Measurements from ENCODE around the gene ABCC3. TPM values are rescaled to one million over a fixed set of nuclear protein-coding genes. Genes with fewer than 3 reads are reported as not detected.

ABCC3 gene
- total and polyA plus RNA-seq, 9 of the 15 experiments (the other 6 are each of a cell fraction or from before 2014, with no cell fraction given) = 0.03 to 1.6 (median 0.42) TPM; not detected in 5

DNA sequence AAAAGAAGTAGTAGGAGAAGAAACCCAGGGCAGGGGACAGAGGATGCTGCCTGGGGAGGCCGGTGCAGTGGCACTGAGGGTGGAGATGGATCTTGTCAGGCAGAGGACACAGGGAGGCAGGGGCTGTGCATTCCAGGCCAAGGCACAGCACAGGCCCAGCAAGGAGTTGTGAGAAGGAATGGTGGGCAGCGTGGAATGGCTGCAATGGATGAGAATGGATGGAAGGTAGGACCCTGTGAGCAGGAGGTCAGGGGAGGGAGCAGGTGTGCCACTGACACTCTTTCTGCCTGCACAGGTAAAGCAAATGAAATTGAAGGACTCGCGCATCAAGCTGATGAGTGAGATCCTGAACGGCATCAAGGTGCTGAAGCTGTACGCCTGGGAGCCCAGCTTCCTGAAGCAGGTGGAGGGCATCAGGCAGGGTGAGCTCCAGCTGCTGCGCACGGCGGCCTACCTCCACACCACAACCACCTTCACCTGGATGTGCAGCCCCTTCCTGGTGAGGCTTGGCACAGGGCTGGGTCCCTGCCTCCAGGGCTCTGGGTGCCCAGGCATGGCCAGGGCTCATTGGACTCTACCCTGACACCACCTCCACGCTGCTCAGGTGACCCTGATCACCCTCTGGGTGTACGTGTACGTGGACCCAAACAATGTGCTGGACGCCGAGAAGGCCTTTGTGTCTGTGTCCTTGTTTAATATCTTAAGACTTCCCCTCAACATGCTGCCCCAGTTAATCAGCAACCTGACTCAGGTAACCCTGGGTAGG lies 32.8 kb downstream of the ABCC3 start:
- H3K4me2 ChIP-seq (ENCODE audit: insufficient read depth, low read length) = no peak overlapping the region
- H3K9me1 ChIP-seq (ENCODE audit: control insufficient read depth, insufficient read depth, low read length) = no peaks in the 10 kb centered on the region
- POLR2A ChIA-PET = interaction anchor here (1.1 kb wide), 1 partner anchor 12 kb away, joined by 3 read pairs; no protein-coding TSS in a partner anchor
- FAIRE-seq (no peak), DNase-seq (ENCODE audit: extremely low read depth in 1 of 4, low spot score in 3 of 4) (no peak), ATAC-seq (no peak)
- H2AFZ ChIP-seq (ENCODE audit: low read depth, low read length) = no peak overlapping the region
- WGBS (ENCODE audit: insufficient coverage, low coverage, missing lambda C conversion rate) = 76% methylated on average over 14 of the region's 14 CpGs
- BruUV-seq (replicated peaks) = no TSS peak
- H4K20me1 ChIP-seq (replicated peaks; ENCODE audit: control insufficient read depth, insufficient read depth, low read length) = no peaks in the 10 kb centered on the region
- H3K9ac ChIP-seq (ENCODE audit: insufficient read depth in 1 of 2, low read depth in 2 of 2, low read length in 2 of 2) = peak overlapping the region in 1 of 2 experiments; percentile 4; a peak in 2 of 4 replicates
- no peaks in the 10 kb centered on the region for H3K79me2 ChIP-seq (ENCODE audit: control insufficient read depth, insufficient read depth, low read length)
- no peaks in the 10 kb centered on the region; a peak in 1 of 5 replicates for H3K27me3 ChIP-seq (ENCODE audit: control insufficient read depth in 2 of 2, insufficient read depth in 2 of 2, low read length in 2 of 2)
- H3K9me3 ChIP-seq (replicated peaks; ENCODE audit: control insufficient read depth, insufficient read depth, low read depth, low read length) = no peaks in the 10 kb centered on the region
- peaks cover 26 to 27% of the 10 kb centered on the region in 2 experiments for H3K4me1 ChIP-seq (replicated peaks in 1 of 2; ENCODE audit: control insufficient read depth in 2 of 2, insufficient read depth in 2 of 2, low read length in 2 of 2)
- no peaks in the 10 kb centered on the region for H3K36me3 ChIP-seq (ENCODE audit: control insufficient read depth, insufficient read depth, low read length)
- in situ Hi-C loops (cut with MboI) (no loop called here), intact Hi-C loops (cut with micrococcal nuclease) (no loop called here)
- H3K27ac ChIP-seq (ENCODE audit: extremely low read depth, low read depth, low read length) = no peak overlapping the region
- H3K4me3 ChIP-seq = no peak overlapping the region
- CTCF ChIA-PET (ENCODE audit: low intra/inter-chr PET ratio) = no interaction called here
- TF ChIP-seq POLR2A (conservative IDR thresholded peaks at IDR 0.05) (no peak), TCF7L2 (IDR thresholded peaks at IDR 0.05; ENCODE audit: low read depth, low read length) (no peak), THAP12 (CRISPR knock-in tag; IDR thresholded peaks at IDR 0.05) (no peak), FOXM1 (IDR thresholded peaks at IDR 0.05; ENCODE audit: low read depth) (no peak), FOXM1 (CRISPR knock-in tag; IDR thresholded peaks at IDR 0.05; ENCODE audit: low read depth) (no peak), SLC30A9 (CRISPR knock-in tag; IDR thresholded peaks at IDR 0.05) (no peak), SIN3B (IDR thresholded peaks at IDR 0.05; ENCODE audit: low read depth) (no peak), CREBBP (IDR thresholded peaks at IDR 0.05; ENCODE audit: low read depth, low read length) (no peak), ZNF24 (IDR thresholded peaks at IDR 0.05) (no peak), NFE2L1 (tag; IDR thresholded peaks at IDR 0.05; ENCODE audit: borderline replicate concordance, low read depth) (no peak), TAL1 (IDR thresholded peaks at IDR 0.05) (no peak), SNRNP70 (optimal IDR thresholded peaks at IDR 0.05; ENCODE audit: low read depth, low read length) (no peak)
- TF ChIP-seq, protein P1, sequence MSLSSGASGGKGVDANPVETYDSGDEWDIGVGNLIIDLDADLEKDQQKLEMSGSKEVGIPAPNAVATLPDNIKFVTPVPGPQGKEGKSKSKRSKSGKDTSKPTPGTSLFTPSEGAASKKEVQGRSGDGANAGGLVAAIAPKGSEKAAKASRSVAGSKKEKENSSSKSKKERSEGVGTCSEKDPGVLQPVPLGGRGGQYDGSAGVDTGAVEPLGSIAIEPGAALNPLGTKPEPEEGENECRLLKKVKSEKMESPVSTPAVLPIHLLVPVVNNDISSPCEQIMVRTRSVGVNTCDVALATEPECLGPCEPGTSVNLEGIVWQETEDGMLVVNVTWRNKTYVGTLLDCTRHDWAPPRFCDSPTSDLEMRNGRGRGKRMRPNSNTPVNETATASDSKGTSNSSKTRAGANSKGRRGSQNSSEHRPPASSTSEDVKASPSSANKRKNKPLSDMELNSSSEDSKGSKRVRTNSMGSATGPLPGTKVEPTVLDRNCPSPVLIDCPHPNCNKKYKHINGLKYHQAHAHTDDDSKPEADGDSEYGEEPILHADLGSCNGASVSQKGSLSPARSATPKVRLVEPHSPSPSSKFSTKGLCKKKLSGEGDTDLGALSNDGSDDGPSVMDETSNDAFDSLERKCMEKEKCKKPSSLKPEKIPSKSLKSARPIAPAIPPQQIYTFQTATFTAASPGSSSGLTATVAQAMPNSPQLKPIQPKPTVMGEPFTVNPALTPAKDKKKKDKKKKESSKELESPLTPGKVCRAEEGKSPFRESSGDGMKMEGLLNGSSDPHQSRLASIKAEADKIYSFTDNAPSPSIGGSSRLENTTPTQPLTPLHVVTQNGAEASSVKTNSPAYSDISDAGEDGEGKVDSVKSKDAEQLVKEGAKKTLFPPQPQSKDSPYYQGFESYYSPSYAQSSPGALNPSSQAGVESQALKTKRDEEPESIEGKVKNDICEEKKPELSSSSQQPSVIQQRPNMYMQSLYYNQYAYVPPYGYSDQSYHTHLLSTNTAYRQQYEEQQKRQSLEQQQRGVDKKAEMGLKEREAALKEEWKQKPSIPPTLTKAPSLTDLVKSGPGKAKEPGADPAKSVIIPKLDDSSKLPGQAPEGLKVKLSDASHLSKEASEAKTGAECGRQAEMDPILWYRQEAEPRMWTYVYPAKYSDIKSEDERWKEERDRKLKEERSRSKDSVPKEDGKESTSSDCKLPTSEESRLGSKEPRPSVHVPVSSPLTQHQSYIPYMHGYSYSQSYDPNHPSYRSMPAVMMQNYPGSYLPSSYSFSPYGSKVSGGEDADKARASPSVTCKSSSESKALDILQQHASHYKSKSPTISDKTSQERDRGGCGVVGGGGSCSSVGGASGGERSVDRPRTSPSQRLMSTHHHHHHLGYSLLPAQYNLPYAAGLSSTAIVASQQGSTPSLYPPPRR (CRISPR knock-in tag; IDR thresholded peaks at IDR 0.05; ENCODE audit: borderline replicate concordance) = no peak
- TF ChIP-seq, protein P2, sequence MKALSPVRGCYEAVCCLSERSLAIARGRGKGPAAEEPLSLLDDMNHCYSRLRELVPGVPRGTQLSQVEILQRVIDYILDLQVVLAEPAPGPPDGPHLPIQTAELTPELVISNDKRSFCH (CRISPR knock-in tag; IDR thresholded peaks at IDR 0.05) = no peak
- TF ChIP-seq, protein P2 (tag; IDR thresholded peaks at IDR 0.05) = no peak
